HCT116 (cell line): ENCODE measurements around the gene ANO2. TPM values are rescaled to one million over a fixed set of nuclear protein-coding genes. Genes with fewer than 3 reads are reported as not detected.

Source experiments
- total RNA-seq: library from RNA; stranded (reverse); gene quantifications from one replicate; pipeline ENCODE4 v1.2.1, GENCODE V29; 2021; ENCODE audit not compliant: unreplicated experiment

ANO2 gene
- total RNA-seq, 1 experiment from 2014 or later: not detected

Other genes with a start within 250 kb of the ANO2 start
- 0.57 TPM for gene VWF, start 179.4 kb upstream of the ANO2 start, total RNA-seq